A673 (cell line): Measurements from ENCODE around the gene PHLDB2. TPM values are rescaled to one million over a fixed set of nuclear protein-coding genes. Genes with fewer than 3 reads are reported as not detected.

Experiments used
- BruUV-seq: library from RNA; stranded (reverse); fragments of 400-500 nt; replicated peaks from 2 replicates; lab custom pipeline; 2021; lab: Mats Ljungman, UMichigan
- CTCF ChIA-PET: fragments of 300-600 bp; sonication (Branson Sonifier 250); formaldehyde crosslinking; loops from one replicate; lab custom pipeline; 2022; ENCODE audit warnings: antibody characterized with exemption; lab: Charles Lee
- POLR2A ChIA-PET: fragments of 300-600 bp; sonication (Branson Sonifier 250); formaldehyde crosslinking; loops from one replicate; lab custom pipeline; 2022; ENCODE audit warnings: antibody characterized with exemption; ENCODE audit not compliant: low non-redundant PET; lab: Charles Lee
- DNase-seq: peaks from one replicate; pipeline ENCODE4 v3.0.0-alpha.2; 2015; ENCODE audit warnings: low spot score
- H3K27ac ChIP-seq: fragments of 200-600 bp; sonication (generic); 2 replicates; pipeline ENCODE4 v1.5.1; 2016; ENCODE audit warnings: mixed run types, low read depth, mild to moderate bottlenecking, mixed read lengths, antibody characterized with exemption, low read length; ENCODE audit not compliant: poor library complexity, severe bottlenecking
- H3K27me3 ChIP-seq: fragments of 200-600 bp; sonication (generic); replicated peaks from 2 replicates; pipeline ENCODE4 v1.6.1; 2017; ENCODE audit warnings: mixed run types, low read depth, mild to moderate bottlenecking, mixed read lengths, antibody characterized with exemption, low read length; ENCODE audit not compliant: insufficient read depth, poor library complexity
- H3K36me3 ChIP-seq: fragments of 200-600 bp; sonication (generic); 2 replicates; pipeline ENCODE4 v1.6.1; 2016; ENCODE audit warnings: mixed run types, mild to moderate bottlenecking, mixed read lengths, antibody characterized with exemption, low read length; ENCODE audit not compliant: insufficient read depth, poor library complexity, severe bottlenecking
- H3K4me1 ChIP-seq: fragments of 200-600 bp; sonication (generic); 2 replicates; pipeline ENCODE4 v1.6.1; 2017; ENCODE audit warnings: mixed run types, mild to moderate bottlenecking, mixed read lengths, antibody characterized with exemption, low read length; ENCODE audit not compliant: insufficient read depth, poor library complexity, severe bottlenecking
- H3K4me3 ChIP-seq: fragments of 200-600 bp; sonication (generic); 2 replicates; pipeline ENCODE4 v1.5.1; 2016; ENCODE audit warnings: low read depth, mixed run types, mild to moderate bottlenecking, mixed read lengths, low read length; ENCODE audit not compliant: poor library complexity, severe bottlenecking
- H3K9me3 ChIP-seq: fragments of 200-600 bp; sonication (generic); 2 replicates; pipeline ENCODE4 v1.6.1; 2016; ENCODE audit warnings: mixed run types, low read depth, mild to moderate bottlenecking, mixed read lengths, antibody characterized with exemption, low read length; ENCODE audit not compliant: poor library complexity, severe bottlenecking
- CTCF ChIP-seq: fragments of 300-800, 200-600 bp; sonication (generic); conservative IDR thresholded peaks from 2 replicates; pipeline ENCODE4 v1.5.1; 2017; ENCODE audit warnings: low read depth, mild to moderate bottlenecking, antibody characterized with exemption, low read length, moderate library complexity, mixed read lengths
- EZH2 ChIP-seq: fragments of 200-600 bp; sonication (generic); IDR thresholded peaks from 2 replicates; pipeline ENCODE4 v1.6.1; 2017; ENCODE audit warnings: borderline replicate concordance, low read depth, mild to moderate bottlenecking, mixed read lengths, antibody characterized with exemption, low read length; ENCODE audit not compliant: poor library complexity, severe bottlenecking
- intact Hi-C: fragments of 100-400 bp; cut with micrococcal nuclease; formaldehyde crosslinking; loops from one replicate; pipeline ENCODE4 v1.10.0; 2022; ENCODE audit not compliant: unreplicated experiment
- total RNA-seq: library from RNA; stranded (reverse); gene quantifications from 2 replicates; pipeline ENCODE4 v1.2.3, GENCODE V29; 2021

PHLDB2 gene
- total RNA-seq, 1 experiment from 2014 or later = 13.1 TPM

- CTCF ChIA-PET = no interaction called here
Observed at GRCh38 chr3:111975131-111975530, 116.1 kb downstream of the PHLDB2 start.

GRCh38 chr3:111976254-111976653, 117.2 kb downstream of the PHLDB2 start:
- POLR2A ChIA-PET = no interaction called here

More at GRCh38 chr3:111975131-111975530, 116.1 kb downstream of the PHLDB2 start:
- no peak for TF ChIP-seq CTCF
- no peak for TF ChIP-seq EZH2
- H3K36me3 ChIP-seq = no peaks in the 10 kb centered on the region
- no peaks in the 10 kb centered on the region for H3K4me1 ChIP-seq
- intact Hi-C loops = no loop called here
- no peaks in the 10 kb centered on the region for H3K27me3 ChIP-seq
- DNase-seq = no peak
- no peak overlapping the region for H3K4me3 ChIP-seq
- no peak overlapping the region for H3K27ac ChIP-seq
- no TSS peak for BruUV-seq
- POLR2A ChIA-PET = no interaction called here
- no peaks in the 10 kb centered on the region for H3K9me3 ChIP-seq

GRCh38 chr3:111978583-111979433, 119.7 kb downstream of the PHLDB2 start, which contains the start of gene ABHD10:
ABHD10 (plus strand) TSS chr3:111979026; CDS start chr3:111979062, 36 bp downstream.
- peak within 1 kb of the TSS; percentile 83 for H3K27ac ChIP-seq
- no peaks in the 10 kb centered on the region for H3K27me3 ChIP-seq
- intact Hi-C loops = no loop called here
- H3K4me1 ChIP-seq = peaks cover 7% of the 10 kb centered on the region
- H3K4me3 ChIP-seq = peak within 1 kb of the TSS; percentile 61
- H3K36me3 ChIP-seq = peaks cover 4% of the 10 kb centered on the region
- ChIA-PET CTCF (interaction anchor here (2.3 kb wide), 1 partner anchor 35 kb away, joined by 16 read pairs; no protein-coding TSS in a partner anchor), POLR2A (interaction anchor here (0.6 kb wide), 3 partner anchors 17 to 146 kb away, joined by 3 to 18 read pairs (median 3); no protein-coding TSS in a partner anchor)
- peak; percentile 99 for DNase-seq
- no peaks in the 10 kb centered on the region for H3K9me3 ChIP-seq
- TSS peak; percentile 54 for BruUV-seq
- TF ChIP-seq CTCF (no peak), EZH2 (no peak)

More at GRCh38 chr3:111976254-111976653, 117.2 kb downstream of the PHLDB2 start:
- Histone ChIP-seq H3K27me3 (no peaks in the 10 kb centered on the region), H3K9me3 (no peaks in the 10 kb centered on the region), H3K27ac (no peak overlapping the region), H3K4me1 (peaks cover 7% of the 10 kb centered on the region), H3K4me3 (no peak overlapping the region), H3K36me3 (no peaks in the 10 kb centered on the region)
- no TSS peak for BruUV-seq
- intact Hi-C loops = no loop called here
- CTCF ChIA-PET = no interaction called here
- DNase-seq = no peak
- TF ChIP-seq CTCF (no peak), EZH2 (no peak)
